GM23338 (cell line): ENCODE results near the gene ARMC9. TPM values are rescaled to one million over a fixed set of nuclear protein-coding genes. Genes with fewer than 3 reads are reported as not detected.

Source experiments
- ATAC-seq: fragments of 200-7000 bp; cut with Tn5 transposase; 3 replicates; pipeline ENCODE4 v1.9.1; 2020
- DNase-seq: peaks from one replicate; pipeline ENCODE4 v3.0.0-alpha.2; 2015; ENCODE audit warnings: low spot score
- H2AFZ ChIP-seq: fragments of 200-600 bp; sonication (generic); 2 replicates; pipeline ENCODE4 v1.8.0; 2016; ENCODE audit warnings: antibody characterized with exemption, mild to moderate bottlenecking, moderate library complexity
- H3F3A ChIP-seq: fragments of 200-600 bp; sonication (generic); replicated peaks from 2 replicates; pipeline ENCODE4 v1.8.0; 2017; ENCODE audit warnings: antibody characterized with exemption, mixed run types, low read depth
- H3K27ac ChIP-seq: fragments of 200-600 bp; sonication (generic); 2 replicates; pipeline ENCODE4 v1.6.1; 2016; ENCODE audit warnings: low read depth
- H3K27me3 ChIP-seq: fragments of 200-600 bp; sonication (generic); 2 replicates; pipeline ENCODE4 v1.8.0; 2016; ENCODE audit warnings: mild to moderate bottlenecking, mixed run types, moderate library complexity; ENCODE audit not compliant: insufficient read depth
- H3K36me3 ChIP-seq: fragments of 200-600 bp; sonication (generic); 2 replicates; pipeline ENCODE4 v1.8.0; 2016; ENCODE audit warnings: mild to moderate bottlenecking; ENCODE audit not compliant: insufficient read depth
- H3K4me1 ChIP-seq: fragments of 200-600 bp; sonication (generic); 2 replicates; pipeline ENCODE4 v1.8.0; 2016; ENCODE audit warnings: mild to moderate bottlenecking, moderate library complexity; ENCODE audit not compliant: insufficient read depth
- H3K4me2 ChIP-seq: fragments of 200-600 bp; sonication (generic); 2 replicates; pipeline ENCODE4 v1.7.1; 2017; ENCODE audit warnings: mixed run types
- H3K4me3 ChIP-seq: fragments of 200-600 bp; sonication (generic); 2 replicates; pipeline ENCODE4 v1.6.1; 2016; ENCODE audit warnings: mixed run types
- H3K79me2 ChIP-seq: fragments of 200-600 bp; sonication (generic); replicated peaks from 2 replicates; pipeline ENCODE4 v1.8.0; 2017; ENCODE audit warnings: mild to moderate bottlenecking; ENCODE audit not compliant: insufficient read depth
- H3K9me2 ChIP-seq: fragments of 200-600 bp; sonication (generic); 2 replicates; pipeline ENCODE4 v1.8.0; 2017; ENCODE audit not compliant: insufficient read depth
- H4K20me1 ChIP-seq: fragments of 200-600 bp; sonication (generic); replicated peaks from 2 replicates; pipeline ENCODE4 v1.8.0; 2017; ENCODE audit warnings: mild to moderate bottlenecking; ENCODE audit not compliant: insufficient read depth
- H3K27ac Mint-ChIP-seq: 2 replicates; pipeline ENCODE4 v1.8.0; 2020; ENCODE audit warnings: inconsistent platforms, mild to moderate bottlenecking, moderate library complexity, mixed read lengths
- H3K27me3 Mint-ChIP-seq: 3 replicates; pipeline ENCODE4 v1.8.0; 2022; ENCODE audit warnings: low read depth, mild to moderate bottlenecking, moderate library complexity, mixed read lengths, inconsistent platforms; ENCODE audit not compliant: insufficient read depth, poor library complexity
- H3K36me3 Mint-ChIP-seq: 3 replicates; pipeline ENCODE4 v1.8.0; 2021; ENCODE audit warnings: low read depth, mild to moderate bottlenecking, inconsistent platforms, moderate library complexity, mixed read lengths
- H3K4me1 Mint-ChIP-seq: 3 replicates; pipeline ENCODE4 v1.8.0; 2020; ENCODE audit warnings: mild to moderate bottlenecking, inconsistent platforms, mixed read lengths
- H3K4me3 Mint-ChIP-seq: 3 replicates; pipeline ENCODE4 v1.8.0; 2021; ENCODE audit warnings: moderate library complexity, mild to moderate bottlenecking, inconsistent platforms, mixed read lengths
- H3K9me3 Mint-ChIP-seq: 3 replicates; pipeline ENCODE4 v1.8.0; 2020; ENCODE audit warnings: moderate library complexity, mild to moderate bottlenecking, inconsistent platforms, mixed read lengths
- CTCF ChIP-seq, 2 experiments: fragments of 200-600 bp in 1 of 2; sonication (generic) in 1 of 2; conservative IDR thresholded peaks; 2 replicates each; pipeline versions ENCODE4 v1.5.1 to v1.6.1; 2016 to 2017; ENCODE audit warnings: antibody characterized with exemption in 2 of 2, low read depth in 2 of 2, mild to moderate bottlenecking in 2 of 2, moderate library complexity in 1 of 2
- EZH2 ChIP-seq: fragments of 200-600 bp; sonication (generic); IDR thresholded peaks from one replicate; pipeline ENCODE4 v1.8.0; 2017; ENCODE audit warnings: antibody characterized with exemption, mild to moderate bottlenecking, low read depth; ENCODE audit not compliant: unreplicated experiment
- EZH2phosphoT487 ChIP-seq: fragments of 200-600 bp; sonication (generic); IDR thresholded peaks from one replicate; pipeline ENCODE4 v1.8.1; 2018; ENCODE audit warnings: antibody characterized with exemption; ENCODE audit not compliant: unreplicated experiment
- JUNB ChIP-seq: IDR thresholded peaks from one replicate; pipeline ENCODE4 v1.6.1; 2016; ENCODE audit warnings: antibody characterized with exemption; ENCODE audit not compliant: unreplicated experiment
- NANOG ChIP-seq: IDR thresholded peaks from 2 replicates; pipeline ENCODE4 v1.6.1; 2016; ENCODE audit warnings: antibody characterized with exemption, borderline replicate concordance
- STAT1 ChIP-seq: IDR thresholded peaks from one replicate; pipeline ENCODE4 v1.6.1; 2016; ENCODE audit warnings: antibody characterized with exemption; ENCODE audit not compliant: unreplicated experiment
- ZNF114 ChIP-seq: fragments of 250-450 bp; sonication (Bioruptor Pico); IDR thresholded peaks from 2 replicates; pipeline ENCODE4 v1.5.0; 2020; ENCODE audit warnings: mild to moderate bottlenecking, moderate library complexity
- ZNF331 ChIP-seq: fragments of 250-450 bp; sonication (Bioruptor Pico); IDR thresholded peaks from 2 replicates; pipeline ENCODE4 v1.5.0; 2020; ENCODE audit warnings: low read depth, mild to moderate bottlenecking, moderate library complexity
- ZNF462 ChIP-seq: fragments of 250-450 bp; sonication (Bioruptor Pico); IDR thresholded peaks from 2 replicates; pipeline ENCODE4 v1.5.0; 2020; ENCODE audit warnings: mild to moderate bottlenecking, moderate library complexity
- polyA plus RNA-seq: library from polyadenylated mRNA; unstranded; fragments of >200 nt; fragmentation: Nextera tagmentation; extraction: Ambion mirVana; gene quantifications from 2 replicates; pipeline ENCODE4 v1.2.1, GENCODE V29; 2016
- total RNA-seq: library from RNA; depleted of rRNA; stranded (reverse); fragments of >200 nt; shearing (Covaris generic); gene quantifications from 2 replicates; pipeline ENCODE4 v1.2.3, GENCODE V29; 2014

The ARMC9 gene
- total and polyA plus RNA-seq, 2 experiments from 2014 or later: 29.2 to 56.0 TPM

GRCh38 chr2:231315896-231316295 is 117.5 kb downstream of the ARMC9 start (continued):
- TF ChIP-seq CTCF (conservative IDR thresholded peaks at IDR 0.05; ENCODE audit: low read depth in 2 of 2): no peak
- TF ChIP-seq STAT1: no peak
- TF ChIP-seq ZNF462: no peak
- TF ChIP-seq EZH2: no peak
- no peak for TF ChIP-seq JUNB
- no peak for TF ChIP-seq NANOG

- no peak for ATAC-seq
- Mint-ChIP-seq H3K4me1 (peaks cover 4% of the 10 kb centered on the region; the same call in 2 of the 3 replicates), H3K27me3 (peaks cover 6% of the 10 kb centered on the region), H3K36me3 (peaks cover 22% of the 10 kb centered on the region; the same call in 2 of the 3 replicates), H3K27ac (no peak overlapping the region), H3K4me3 (no peak overlapping the region; the same call in 2 of the 3 replicates), H3K9me3 (0 out of 3 replicates have a peak, but pooled peaks cover 3% of the 10 kb centered on the region)
- H4K20me1 ChIP-seq: no peaks in the 10 kb centered on the region
- no peak overlapping the region for H3K4me2 ChIP-seq
- H3K4me3 ChIP-seq: no peak overlapping the region
- 0 out of 2 replicates have a peak, but pooled peaks cover under 1% of the 10 kb centered on the region for H3F3A ChIP-seq
- no peak overlapping the region for H2AFZ ChIP-seq
- H3K27me3 ChIP-seq: no peaks in the 10 kb centered on the region
- H3K36me3 ChIP-seq: no peaks in the 10 kb centered on the region; the same call in 1 of the 2 replicates
- no peaks in the 10 kb centered on the region for H3K9me2 ChIP-seq
- H3K79me2 ChIP-seq: no peaks in the 10 kb centered on the region
- H3K27ac ChIP-seq: no peak overlapping the region
- no peaks in the 10 kb centered on the region; the same call in 1 of the 2 replicates for H3K4me1 ChIP-seq
- DNase-seq: no peak
- no peak for TF ChIP-seq ZNF331 (CRISPR knock-in tag)
- no peak for TF ChIP-seq ZNF114 (CRISPR knock-in tag)
- no peak for TF ChIP-seq EZH2phosphoT487
- TF ChIP-seq ZNF462: no peak
Measured at GRCh38 chr2:231317579-231317978, 119.1 kb downstream of the ARMC9 start.
